GM18499 (cell line): ENCODE measurements around the gene DNMT3A.
A peak's percentile ranks its signal among the peaks of the same experiment; 100 is the strongest.

Source experiments
- ATAC-seq: cut with Tn5 transposase; IDR thresholded peaks from one replicate; pipeline ENCODE4 v1.9.1; 2021; ENCODE audit warnings: moderate number of reproducible peaks; ENCODE audit not compliant: insufficient read depth, unreplicated experiment

DNMT3A gene

DNA sequence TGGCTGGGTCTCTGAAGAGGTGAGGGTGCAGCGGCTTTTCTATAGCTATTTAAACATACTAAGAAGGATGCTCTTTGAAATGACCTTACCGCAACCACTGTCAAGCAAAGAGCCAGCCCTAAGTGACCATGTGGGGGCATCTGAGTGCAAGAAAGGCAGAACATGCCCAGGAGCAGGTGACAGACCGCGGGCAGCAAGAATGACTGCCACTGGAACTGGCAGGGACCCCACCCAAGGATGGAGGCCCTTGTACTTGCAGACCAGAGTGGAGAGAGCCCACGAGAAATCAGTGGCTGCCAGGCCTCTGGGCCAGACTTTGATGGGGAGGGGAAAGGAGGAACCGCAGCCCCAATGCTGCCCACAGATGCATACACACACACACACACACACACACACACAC lies 33.1 kb downstream of the DNMT3A start:
- ATAC-seq: no peak

DNA sequence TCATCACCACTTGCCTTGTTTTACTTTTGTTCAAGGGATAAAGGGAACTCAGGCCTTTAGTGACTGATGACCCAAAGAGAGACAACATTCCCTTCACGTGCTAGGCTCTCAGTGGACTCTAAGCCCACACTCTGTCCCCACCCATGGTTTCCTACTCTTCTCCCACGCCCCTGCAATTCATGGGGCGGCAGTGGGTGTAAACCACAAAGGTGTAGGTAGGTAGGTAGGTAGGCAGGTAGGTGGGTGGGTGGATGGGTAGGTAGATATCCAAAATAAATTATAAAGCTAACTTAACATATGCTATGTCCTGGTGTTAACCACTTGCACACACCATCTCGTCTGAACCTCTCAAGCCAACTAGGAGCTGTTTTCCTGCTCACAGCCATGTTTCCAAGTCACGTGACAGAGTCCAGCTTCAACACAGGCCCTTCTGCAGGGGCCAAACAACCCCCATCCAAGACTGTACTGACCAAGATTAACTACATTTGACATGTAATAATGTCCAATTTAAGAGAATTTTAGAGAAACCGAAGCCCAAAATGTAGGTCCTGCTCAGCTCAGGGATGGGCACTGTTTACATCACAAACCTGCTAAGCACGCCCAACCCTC lies 33.7 kb downstream of the DNMT3A start:
- no peak for ATAC-seq

DNA sequence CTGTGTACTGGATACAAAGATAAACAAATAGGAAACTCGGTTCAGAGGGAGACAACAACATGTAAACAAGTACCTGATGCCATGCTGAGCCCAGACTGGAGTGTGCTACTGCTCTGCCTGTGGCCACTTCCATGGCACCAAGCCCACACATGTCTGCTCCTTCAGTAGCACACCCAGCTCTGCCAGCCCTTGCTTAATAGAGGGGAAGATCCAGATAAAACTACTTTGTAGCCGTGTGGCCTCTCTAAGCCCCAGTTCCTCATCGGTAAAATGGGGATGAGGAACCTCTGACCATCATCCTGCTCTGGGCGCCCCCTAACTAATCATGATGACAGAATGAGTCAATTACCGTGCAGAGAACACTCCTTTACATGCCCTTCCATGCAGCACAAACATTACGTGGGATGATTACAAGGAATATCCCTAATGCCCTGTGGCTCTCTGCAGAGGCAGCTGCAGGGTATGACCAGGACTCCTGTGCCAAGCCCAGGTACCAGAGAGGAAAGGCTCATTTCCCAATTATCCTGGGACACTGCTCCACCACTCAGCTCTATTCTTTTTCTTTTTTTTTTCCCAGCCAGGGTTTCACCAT lies 34.9 kb downstream of the DNMT3A start:
- ATAC-seq: no peak

DNA sequence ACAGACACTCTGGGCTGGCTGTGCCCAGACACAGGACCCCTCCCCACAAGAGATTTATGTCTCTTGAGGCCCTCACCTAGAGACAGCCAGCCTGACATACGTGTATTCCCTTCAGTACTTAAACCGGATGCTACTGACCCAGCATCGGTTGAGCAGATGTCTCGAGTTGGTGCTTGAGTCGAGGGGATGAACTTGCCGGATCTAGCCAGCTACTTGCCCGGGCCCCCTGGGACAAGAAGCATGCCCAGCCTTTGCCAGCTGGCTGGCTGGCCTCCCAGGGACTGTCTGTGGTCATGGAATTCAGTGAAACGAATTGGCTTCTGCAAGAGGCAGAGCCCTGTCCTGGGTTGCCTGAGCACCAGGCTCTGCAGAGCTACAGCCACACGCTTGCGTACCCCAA lies 36.0 kb downstream of the DNMT3A start:
- ATAC-seq: no peak

DNA sequence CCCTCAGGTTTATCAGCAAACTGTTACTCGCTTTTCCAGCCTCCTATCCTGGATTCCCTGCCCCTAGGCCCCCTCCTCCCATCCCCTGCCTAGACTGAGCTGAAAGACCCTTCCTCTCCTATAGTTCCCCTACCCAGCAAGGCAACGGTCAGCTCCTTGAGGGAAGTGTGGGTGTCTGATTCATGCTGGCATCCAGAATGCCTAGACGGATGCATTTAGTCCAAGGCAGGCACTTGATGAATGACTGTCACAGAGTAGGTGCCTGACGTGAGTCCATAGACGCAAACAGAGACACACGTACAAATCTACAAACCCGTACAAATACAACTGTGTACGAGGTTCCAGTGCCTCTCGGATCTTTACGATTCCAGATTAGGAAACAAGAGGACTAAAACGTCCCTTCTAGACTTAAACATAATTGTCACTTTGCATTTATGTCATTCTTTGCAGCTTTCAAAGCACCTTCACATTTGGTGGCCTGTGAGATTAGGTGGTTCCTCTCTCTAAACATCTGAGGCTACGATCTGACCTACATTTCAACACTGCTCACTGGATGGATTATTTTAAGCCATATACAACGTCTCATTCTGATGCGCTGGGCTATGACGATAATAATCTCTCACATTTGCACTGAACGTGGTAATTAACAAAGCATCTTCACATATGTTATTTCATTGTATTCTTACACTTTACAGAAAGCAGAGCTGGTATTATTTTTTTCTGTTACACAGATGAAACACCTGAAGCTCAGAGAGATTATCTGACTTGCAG lies 36.7 kb downstream of the DNMT3A start:
- no peak for ATAC-seq

DNA sequence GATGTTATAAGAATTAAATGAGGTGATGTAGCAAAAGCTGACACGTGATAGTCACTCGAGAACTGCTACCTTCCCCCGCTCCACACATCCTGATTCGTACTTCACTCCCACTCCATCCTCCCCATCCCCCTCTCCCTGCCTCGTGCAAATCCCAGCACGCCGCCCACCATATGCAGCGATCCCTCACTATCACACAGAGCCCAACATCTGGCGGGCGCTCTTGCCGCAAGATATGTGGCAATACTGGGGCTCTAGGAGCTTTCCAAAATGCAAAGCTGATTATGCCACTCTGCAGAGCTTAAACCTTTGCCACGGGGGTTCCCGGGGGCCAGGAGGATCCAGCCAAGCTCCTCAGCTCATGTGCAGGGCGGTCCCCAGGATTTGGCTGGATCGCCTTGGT lies 37.4 kb downstream of the DNMT3A start:
- no peak for ATAC-seq

DNA sequence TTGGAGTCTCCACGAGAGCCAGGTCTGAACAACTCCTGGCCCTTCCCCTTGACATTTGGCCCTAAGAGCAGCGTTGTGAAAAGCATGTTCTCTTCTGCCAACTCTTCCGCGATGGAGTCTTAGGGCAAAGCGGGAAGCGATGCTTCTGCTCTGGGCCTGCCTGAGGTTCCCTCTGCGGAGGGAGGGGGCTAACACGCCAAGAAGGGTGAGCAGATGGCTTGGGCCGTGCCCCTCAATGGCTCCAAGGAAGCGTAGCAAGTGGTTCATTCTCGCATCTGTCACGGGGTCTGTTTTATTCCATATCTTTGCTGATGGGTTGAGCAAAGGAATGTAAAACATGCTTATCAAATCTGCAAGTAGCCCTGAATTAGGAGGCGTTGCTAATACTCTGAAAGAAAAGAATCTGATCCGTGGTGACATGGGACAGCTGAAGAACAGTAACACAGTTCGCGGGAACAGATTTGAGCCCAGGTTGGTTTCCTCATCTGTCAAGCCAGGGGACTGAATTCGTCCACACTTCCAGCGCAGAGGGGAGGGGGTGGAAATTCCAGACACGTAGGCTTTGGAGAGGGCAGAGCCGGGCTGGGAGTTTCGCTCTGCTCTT lies 38.0 kb downstream of the DNMT3A start:
- no peak for ATAC-seq

DNA sequence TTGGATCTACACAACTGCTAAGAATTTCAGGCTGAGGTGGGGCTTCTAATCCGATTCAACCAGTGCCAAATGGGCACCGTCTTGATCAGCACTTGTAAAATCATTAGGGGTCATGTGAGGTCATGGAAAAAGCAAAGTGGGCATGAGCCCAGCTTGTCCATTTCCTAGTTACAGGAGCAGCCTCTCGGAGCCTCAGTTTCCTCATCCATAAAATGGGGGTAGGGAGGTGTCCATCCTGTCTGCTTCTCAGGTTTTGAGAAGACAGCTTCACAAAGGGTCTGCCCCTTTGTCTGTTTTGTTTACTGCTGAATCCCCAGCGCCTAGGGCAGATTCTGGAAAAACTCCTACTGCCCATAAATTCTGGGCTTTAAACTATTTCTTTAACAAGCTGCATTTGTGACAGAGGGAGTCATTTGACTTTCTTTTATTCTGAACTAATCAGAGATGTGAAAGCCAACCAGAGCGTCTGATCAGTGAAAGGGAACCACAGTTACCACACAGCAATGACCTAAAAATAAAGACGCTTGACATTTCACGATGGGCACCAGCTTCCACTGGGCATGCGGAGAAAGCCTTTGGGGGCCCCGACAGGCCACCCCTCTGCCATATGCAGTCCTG lies 38.9 kb downstream of the DNMT3A start:
- no peak for ATAC-seq

DNA sequence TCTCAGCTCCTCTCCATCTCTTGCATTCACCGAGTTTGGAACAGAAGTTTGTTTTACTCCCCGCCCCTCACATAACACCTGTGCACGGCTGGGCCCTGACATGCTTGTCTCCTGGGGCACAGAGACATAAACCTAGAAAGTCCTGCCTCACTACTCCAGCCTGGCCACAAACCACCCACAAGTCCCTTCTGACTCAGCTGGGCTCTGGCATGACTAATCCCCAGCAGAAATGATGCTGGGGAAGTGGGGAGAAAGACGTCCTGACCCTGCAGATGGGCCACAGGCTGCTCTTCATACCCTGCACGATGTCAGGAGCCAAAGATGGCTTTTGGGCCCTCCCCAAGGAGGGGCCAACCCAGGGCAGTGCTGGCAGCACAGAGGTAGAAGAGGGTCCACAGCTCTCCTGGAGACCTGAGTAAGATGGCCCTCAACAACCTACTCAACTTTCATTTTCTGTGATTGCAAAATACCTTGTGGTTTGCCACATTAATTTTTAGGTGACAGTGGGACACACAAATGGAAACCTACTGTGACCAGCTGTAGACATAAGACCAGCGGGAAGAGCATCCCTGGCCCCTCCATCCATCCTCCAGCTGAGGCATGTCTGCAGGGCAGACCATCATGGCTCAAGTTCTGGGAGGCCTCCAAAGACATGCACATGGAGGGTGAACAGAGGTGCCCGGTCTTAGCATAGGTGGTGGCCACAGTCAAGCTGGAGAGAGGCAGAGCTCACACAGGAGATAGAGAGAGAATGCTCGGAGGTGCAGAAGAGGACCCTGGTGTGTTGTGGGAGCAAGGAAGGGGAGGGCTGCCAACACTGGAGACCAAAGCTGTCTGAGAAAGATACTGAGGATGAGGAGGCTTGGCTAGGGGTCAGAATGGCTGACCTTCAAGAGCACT lies 40.0 kb downstream of the DNMT3A start:
- ATAC-seq: peak; percentile 91

DNA sequence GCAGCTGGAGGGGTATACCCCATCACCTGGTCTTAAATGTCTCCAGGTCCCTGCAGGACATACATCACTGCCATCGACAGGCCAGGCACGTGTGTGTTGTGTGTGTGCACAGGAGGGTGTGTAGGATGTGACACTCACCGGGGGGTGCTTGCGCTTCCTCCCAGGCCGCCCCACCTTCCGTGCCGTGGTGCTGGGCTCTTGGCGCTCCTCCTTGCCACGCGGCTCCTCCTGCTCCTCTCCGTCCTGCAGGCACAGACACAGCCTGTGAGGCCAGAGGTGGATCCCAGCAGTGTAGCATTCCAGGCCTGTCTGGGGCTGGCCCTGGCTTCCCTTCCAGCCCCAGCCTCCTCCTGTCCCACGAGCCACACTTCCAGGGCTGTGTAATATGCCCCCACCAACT lies 41.7 kb downstream of the DNMT3A start:
- no peak for ATAC-seq

DNA sequence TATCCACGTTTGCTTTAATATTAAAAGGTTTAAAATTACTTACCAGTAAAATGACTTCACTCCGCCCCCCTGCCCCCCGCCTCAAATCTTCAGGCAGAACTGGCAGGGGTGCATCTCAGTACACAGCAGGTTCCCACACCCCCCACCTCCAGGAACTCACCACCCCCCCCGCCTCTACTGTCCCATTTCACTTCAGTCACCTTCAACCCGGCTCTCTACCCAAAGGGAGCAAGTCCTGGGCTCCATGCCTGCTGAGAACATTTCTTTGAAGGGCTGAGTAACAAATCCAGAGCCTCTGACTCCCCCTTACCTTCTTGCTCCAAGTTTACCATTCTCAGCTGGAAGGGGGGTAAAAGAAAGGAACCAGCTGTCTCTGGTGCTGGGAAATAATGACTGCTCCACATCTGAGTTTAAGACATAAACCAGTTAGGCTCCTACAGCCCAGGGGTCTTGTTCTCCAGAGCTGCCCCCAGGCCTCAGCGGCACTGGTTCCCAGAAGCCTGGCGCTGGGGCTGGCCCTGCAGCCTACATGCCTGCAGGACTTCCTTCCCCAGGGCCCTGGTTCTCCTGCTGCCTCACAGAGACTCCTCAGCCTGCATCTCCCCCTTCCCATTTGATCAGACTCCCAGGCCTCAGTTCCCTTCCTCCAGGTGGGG lies 42.8 kb downstream of the DNMT3A start:
- no peak for ATAC-seq

DNA sequence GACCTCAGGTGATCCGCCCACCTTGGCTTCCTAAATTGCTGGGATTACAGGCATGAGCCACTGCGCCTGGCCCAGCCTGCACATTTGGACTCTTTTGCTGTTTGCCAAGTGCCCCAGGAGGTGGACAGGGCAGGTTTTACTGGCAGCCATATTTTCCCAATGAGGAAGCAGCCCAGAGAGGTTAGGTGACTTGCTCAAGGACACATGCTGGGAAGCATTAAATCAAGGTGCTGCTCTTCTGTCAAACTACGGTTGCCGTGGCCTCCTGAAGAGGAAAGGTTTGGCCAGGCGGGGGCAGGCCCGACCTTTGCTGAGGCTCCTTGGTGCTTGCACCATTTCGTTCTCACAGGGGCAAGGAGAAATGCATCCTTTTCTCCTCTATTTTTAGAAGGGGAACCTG lies 44.0 kb downstream of the DNMT3A start:
- no peak for ATAC-seq

DNA sequence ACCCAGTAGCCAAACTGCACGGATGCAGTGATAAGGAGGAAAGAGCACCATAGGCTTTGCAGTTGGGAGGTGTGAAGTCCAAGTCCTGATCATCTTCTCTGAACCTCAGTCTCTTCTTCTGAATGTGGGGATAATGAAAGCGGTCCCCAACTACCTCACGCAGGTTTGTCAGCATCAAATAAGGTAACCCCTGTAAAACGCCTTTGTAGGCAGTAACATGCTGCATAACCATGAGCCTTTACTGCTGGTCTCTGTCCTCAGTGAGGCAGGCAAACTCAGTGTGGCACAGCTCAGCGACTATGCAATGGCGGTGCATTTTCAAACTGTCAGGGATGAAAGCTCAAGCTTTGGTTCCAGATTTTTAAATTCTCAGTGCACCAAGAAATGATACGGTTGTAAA lies 46.1 kb downstream of the DNMT3A start:
- no peak for ATAC-seq

DNA sequence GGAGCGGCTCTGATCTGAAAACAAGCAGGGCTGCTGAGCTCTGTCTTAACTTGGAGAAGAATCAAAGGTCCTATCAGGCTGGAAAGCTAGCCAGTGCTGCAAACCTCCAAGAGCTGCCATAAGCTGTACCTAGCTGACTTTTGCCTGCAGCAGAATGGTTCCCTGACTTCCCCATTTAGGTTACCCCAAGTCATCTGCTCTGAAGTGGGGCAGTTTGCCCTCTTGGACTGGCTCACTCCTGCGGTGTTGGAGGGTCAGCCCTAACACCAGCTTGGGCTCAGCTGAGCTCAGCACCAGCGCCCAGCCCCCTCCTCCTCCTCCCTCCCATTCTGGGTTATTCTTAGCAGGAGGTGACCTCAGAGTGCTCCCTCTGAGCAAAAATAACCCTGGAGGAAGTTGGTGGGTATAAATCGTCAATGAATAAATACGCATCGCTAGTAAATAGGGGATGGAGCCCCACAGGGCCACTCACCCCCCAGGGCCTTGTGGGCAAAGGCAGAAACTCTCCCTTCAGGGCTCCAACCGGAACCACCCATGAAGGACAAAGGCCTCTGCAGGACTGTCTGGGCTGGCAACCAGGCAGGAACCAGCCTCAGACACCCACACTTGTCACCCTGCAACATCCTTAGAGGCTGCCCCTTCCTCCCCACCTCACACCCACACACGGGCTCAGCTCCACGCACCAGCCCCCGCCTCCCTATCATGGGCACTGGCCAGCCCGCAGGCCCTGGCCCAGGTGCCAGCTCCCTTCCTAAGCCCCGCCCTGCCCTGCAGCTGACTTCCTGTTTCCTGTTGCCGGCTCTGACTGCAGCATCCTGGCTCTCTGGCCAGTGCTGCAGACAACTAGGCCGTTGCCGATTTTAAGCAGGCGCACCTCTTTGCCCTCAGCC lies 46.9 kb downstream of the DNMT3A start:
- ATAC-seq: peak; percentile 74

DNA sequence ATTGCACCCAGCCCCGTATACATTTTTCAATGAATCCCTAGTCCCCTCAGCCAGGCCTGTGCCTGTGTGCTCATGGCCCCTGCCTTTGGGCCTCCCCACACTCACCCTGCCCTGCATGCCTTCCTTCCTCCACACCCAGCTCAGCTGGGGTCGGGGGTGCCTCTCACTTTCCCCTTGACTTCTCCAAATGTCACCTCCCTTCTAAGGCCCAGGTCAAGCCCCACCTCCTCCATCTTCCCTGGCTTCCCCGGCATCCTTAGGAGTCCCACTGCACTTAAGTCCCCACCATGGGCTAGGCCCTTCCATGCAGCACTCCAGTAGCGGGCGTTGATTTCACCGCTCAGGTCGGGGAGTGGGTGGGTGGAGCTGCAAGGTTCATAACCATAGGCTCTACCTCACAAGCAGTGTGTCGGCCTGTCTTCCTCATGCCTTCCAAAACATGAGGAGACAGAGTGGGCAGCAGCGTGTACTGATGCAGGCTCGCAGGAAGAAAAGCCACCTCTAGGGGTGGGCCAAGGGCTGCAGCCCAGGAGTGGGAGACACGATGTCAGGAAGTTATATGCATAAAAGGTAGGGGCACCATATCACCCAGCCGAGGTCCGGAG lies 47.7 kb downstream of the DNMT3A start:
- ATAC-seq: no peak

DNA sequence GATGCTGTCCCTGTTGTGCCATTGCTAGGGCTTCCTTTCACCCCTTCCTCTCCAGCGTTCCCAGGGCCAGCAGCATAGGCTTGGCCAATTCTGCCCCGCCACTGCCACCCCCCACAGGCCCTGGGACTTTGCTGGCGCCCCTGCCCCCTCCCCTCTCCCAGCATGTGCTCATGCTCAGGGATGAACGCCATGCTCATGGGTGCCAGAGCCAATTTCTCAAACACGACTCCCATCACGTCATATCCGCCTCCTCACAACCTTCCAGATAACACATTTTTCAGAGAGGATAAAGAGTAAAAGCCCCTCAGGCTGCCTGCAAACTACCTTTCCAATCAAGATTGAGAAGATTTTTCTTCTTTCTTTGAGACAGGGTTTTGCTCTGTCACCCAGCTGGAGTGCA lies 48.6 kb downstream of the DNMT3A start:
- ATAC-seq: no peak

DNA sequence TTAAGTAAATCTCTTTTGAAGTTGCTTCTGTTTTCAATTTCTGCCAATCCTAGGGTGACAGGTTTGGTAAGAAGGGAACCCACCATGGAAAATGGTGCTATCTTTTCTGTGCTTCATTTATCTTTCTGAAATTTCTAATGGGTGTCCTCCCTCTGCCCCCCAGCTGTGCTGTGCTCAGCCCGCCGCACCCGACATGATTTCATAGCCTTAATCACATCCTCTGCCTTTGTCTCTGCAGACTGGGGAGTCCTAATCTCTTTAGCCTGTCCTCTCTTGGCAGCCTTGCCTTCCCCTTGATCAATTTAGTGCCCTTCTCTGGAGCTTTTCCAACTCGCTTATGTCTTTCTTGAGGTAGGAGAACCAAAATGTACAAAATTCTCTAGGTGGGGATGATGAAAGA lies 49.3 kb downstream of the DNMT3A start:
- ATAC-seq: no peak

DNA sequence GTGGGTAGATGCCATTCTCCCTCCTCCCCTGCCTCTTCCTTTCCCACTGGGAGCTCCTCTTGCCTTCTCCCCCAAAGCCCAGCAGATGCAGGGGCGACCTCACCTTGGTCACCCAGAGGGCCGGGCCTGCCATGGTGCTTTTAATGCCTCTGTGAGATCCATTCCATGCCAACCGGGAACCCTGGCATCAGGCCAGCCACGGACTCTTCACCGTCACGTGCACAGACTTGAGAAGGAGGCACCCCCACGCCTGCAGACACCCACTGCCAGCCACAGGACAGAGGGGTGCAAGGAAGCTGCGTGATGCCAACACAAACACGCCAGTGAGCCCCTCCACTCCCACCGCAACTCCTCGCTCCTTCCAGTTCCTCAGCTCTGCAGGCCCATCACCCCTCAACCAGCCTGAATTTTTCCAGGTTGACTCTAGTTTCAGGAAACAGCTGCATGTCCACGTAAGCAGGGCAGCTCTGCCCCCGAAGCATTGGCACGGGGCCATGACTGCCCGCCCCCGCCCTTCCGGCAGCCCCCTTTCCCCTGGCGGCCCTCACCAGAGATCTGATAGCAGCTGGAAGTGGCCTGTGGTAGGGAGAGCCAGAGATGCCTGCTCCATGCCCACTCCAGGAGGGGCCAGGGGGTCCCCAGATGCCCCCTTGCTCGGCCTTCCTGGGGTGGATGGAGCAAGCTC lies 50.8 kb downstream of the DNMT3A start:
- no peak for ATAC-seq
